Measurements from ENCODE around the gene SLC25A21. TPM values are rescaled to one million over a fixed set of nuclear protein-coding genes. Genes with fewer than 3 reads are reported as not detected.

Gene SLC25A21
- total RNA-seq, 2 donors from 2014 or later: 1.2 TPM; not detected in 1

- H3K27me3 ChIP-seq (replicated peaks; ENCODE audit: insufficient read depth): no peaks in the 10 kb centered on the region
- H3K36me3 ChIP-seq: no peaks in the 10 kb centered on the region
- TF ChIP-seq, protein P1, sequence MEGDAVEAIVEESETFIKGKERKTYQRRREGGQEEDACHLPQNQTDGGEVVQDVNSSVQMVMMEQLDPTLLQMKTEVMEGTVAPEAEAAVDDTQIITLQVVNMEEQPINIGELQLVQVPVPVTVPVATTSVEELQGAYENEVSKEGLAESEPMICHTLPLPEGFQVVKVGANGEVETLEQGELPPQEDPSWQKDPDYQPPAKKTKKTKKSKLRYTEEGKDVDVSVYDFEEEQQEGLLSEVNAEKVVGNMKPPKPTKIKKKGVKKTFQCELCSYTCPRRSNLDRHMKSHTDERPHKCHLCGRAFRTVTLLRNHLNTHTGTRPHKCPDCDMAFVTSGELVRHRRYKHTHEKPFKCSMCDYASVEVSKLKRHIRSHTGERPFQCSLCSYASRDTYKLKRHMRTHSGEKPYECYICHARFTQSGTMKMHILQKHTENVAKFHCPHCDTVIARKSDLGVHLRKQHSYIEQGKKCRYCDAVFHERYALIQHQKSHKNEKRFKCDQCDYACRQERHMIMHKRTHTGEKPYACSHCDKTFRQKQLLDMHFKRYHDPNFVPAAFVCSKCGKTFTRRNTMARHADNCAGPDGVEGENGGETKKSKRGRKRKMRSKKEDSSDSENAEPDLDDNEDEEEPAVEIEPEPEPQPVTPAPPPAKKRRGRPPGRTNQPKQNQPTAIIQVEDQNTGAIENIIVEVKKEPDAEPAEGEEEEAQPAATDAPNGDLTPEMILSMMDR (IDR thresholded peaks at IDR 0.05): no peak
- no peak overlapping the region for H3K4me3 ChIP-seq
- H3K9me3 ChIP-seq: no peaks in the 10 kb centered on the region
- H3K4me1 ChIP-seq (ENCODE audit: control insufficient read depth in 1 of 2, low read depth in 2 of 2): no peaks in the 10 kb centered on the region
- ATAC-seq (ENCODE audit: insufficient number of reproducible peaks, low FRiP score, low read depth): no peak
- DNase-seq (ENCODE audit: low spot score): no peak
- H3K27ac ChIP-seq: no peak overlapping the region
Observed at GRCh38 chr14:37179896-37180502, 7.6 kb upstream of the SLC25A21 start.

GRCh38 chr14:37172936-37173614 is 669 bp upstream of the SLC25A21 start:
- H3K36me3 ChIP-seq: no peaks in the 10 kb centered on the region
- H3K4me1 ChIP-seq (ENCODE audit: control insufficient read depth in 1 of 2, low read depth in 2 of 2): peaks cover 0 to 8% of the 10 kb centered on the region in 2 donors
- no peak for ATAC-seq (ENCODE audit: insufficient number of reproducible peaks, low FRiP score, low read depth)
- no peaks in the 10 kb centered on the region for H3K27me3 ChIP-seq (replicated peaks; ENCODE audit: insufficient read depth)
- no peak for DNase-seq (ENCODE audit: low spot score)
- no peak overlapping the region for H3K27ac ChIP-seq
- H3K4me3 ChIP-seq: peak overlapping the region; percentile 91
- no peaks in the 10 kb centered on the region for H3K9me3 ChIP-seq
- TF ChIP-seq, protein P1 (IDR thresholded peaks at IDR 0.05): no peak

- Histone ChIP-seq H3K9me3 (no peaks in the 10 kb centered on the region), H3K4me1 (ENCODE audit: control insufficient read depth in 1 of 2, low read depth in 2 of 2) (peaks cover 0 to 8% of the 10 kb centered on the region in 2 donors), H3K4me3 (peak overlapping the region; percentile 91), H3K27me3 (replicated peaks; ENCODE audit: insufficient read depth) (no peaks in the 10 kb centered on the region), H3K27ac (peak overlapping the region; percentile 77 to 82), H3K36me3 (no peaks in the 10 kb centered on the region)
- DNase-seq (ENCODE audit: low spot score) (no peak), ATAC-seq (ENCODE audit: insufficient number of reproducible peaks, low FRiP score, low read depth) (no peak)
- TF ChIP-seq, protein P1 (IDR thresholded peaks at IDR 0.05): no peak
Observed at GRCh38 chr14:37171678-37172023, 755 bp downstream of the SLC25A21 start.

- no peaks in the 10 kb centered on the region for H3K27me3 ChIP-seq (replicated peaks; ENCODE audit: insufficient read depth)
Observed at GRCh38 chr14:37170993-37171392, 1.4 kb downstream of the SLC25A21 start.

DNA sequence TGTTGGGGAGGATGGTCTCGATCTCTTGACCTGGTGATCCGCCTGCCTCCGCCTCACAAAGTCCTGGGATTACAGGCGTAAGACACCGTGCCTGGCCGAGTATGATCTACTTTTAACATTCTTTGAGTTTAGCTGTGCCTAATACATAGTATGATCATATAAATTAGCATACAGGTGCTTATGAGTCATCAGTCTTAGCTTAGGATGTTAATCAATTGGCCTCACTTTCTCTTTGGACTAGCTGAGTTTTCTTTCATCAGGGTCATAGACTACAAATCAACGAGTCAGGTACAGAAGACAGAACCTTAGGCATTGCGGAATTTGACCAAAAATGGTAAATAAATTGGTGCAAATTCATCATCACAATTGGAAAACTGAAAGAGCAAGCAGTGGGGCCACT is 2.2 kb downstream of the SLC25A21 start:
- H3K9me3 ChIP-seq: no peaks in the 10 kb centered on the region
- peaks cover 0 to 8% of the 10 kb centered on the region in 2 donors for H3K4me1 ChIP-seq (ENCODE audit: control insufficient read depth in 1 of 2, low read depth in 2 of 2)
- H3K27ac ChIP-seq: no peak overlapping the region
- TF ChIP-seq, protein P1 (IDR thresholded peaks at IDR 0.05): no peak
- H3K4me3 ChIP-seq: no peak overlapping the region
- H3K36me3 ChIP-seq: no peaks in the 10 kb centered on the region
- ATAC-seq (ENCODE audit: insufficient number of reproducible peaks, low FRiP score, low read depth) (no peak), DNase-seq (ENCODE audit: low spot score) (no peak)
- no peaks in the 10 kb centered on the region for H3K27me3 ChIP-seq (replicated peaks; ENCODE audit: insufficient read depth)

More at GRCh38 chr14:37170993-37171392, 1.4 kb downstream of the SLC25A21 start:
- H3K4me3 ChIP-seq: no peak overlapping the region
- H3K36me3 ChIP-seq: no peaks in the 10 kb centered on the region
- no peak for ATAC-seq (ENCODE audit: insufficient number of reproducible peaks, low FRiP score, low read depth)
- TF ChIP-seq, protein P1 (IDR thresholded peaks at IDR 0.05): no peak
- DNase-seq (ENCODE audit: low spot score): no peak
- no peaks in the 10 kb centered on the region for H3K9me3 ChIP-seq
- peaks cover 0 to 8% of the 10 kb centered on the region in 2 donors for H3K4me1 ChIP-seq (ENCODE audit: control insufficient read depth in 1 of 2, low read depth in 2 of 2)
- no peak overlapping the region for H3K27ac ChIP-seq

Data from thoracic aorta (tissue), 2 donors.